ENCODE results near the gene ARID3B. TPM values are rescaled to one million over a fixed set of nuclear protein-coding genes. Genes with fewer than 3 reads are reported as not detected.

The ARID3B gene
- polyA plus RNA-seq, 1 experiment, result 1.6 TPM

DNA sequence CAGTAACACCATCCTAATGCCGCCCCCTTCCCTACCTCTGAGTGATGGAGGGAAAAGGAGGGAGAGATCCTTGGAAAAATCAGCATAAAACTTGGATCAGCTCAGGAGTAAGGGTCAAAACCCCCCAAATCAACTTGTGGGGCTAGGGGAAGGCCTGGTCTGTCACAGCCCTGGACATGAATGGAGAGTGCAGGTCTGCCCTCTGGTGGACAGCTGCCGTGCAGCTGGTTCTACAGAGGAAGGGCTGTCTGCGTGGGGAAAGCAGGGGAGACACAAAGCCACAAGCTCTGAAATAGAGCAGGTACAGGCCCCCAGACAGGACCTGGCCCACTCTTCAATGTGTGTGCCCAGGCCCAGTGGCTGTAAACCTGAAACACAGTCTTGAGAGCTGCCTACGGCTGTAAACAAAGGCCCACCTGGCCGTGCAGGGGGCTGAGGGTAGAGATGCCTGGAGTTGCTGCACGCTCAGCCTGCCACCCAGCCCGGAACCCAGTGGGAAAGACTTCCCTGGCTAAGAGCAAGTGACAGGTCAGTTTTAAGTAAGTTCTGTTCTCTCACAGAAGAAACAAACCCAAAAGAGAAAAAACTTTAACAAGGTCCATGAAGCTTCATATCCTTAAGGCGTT lies 91.0 kb downstream of the ARID3B start:
- no peak overlapping the region for H3K4me3 ChIP-seq (ENCODE audit: low read depth, low read length)
- no peaks in the 10 kb centered on the region for H3K9me3 ChIP-seq (ENCODE audit: control insufficient read depth, insufficient read depth, low read length)
- no peak overlapping the region for H3K27ac ChIP-seq (ENCODE audit: low read depth, low read length)
- TF ChIP-seq, protein P1, sequence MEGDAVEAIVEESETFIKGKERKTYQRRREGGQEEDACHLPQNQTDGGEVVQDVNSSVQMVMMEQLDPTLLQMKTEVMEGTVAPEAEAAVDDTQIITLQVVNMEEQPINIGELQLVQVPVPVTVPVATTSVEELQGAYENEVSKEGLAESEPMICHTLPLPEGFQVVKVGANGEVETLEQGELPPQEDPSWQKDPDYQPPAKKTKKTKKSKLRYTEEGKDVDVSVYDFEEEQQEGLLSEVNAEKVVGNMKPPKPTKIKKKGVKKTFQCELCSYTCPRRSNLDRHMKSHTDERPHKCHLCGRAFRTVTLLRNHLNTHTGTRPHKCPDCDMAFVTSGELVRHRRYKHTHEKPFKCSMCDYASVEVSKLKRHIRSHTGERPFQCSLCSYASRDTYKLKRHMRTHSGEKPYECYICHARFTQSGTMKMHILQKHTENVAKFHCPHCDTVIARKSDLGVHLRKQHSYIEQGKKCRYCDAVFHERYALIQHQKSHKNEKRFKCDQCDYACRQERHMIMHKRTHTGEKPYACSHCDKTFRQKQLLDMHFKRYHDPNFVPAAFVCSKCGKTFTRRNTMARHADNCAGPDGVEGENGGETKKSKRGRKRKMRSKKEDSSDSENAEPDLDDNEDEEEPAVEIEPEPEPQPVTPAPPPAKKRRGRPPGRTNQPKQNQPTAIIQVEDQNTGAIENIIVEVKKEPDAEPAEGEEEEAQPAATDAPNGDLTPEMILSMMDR (IDR thresholded peaks at IDR 0.05; ENCODE audit: low read depth, low read length), result peak; percentile 90
- H3K27me3 ChIP-seq (ENCODE audit: control insufficient read depth, insufficient read depth, low read length), result no peaks in the 10 kb centered on the region
- ChIA-PET POLR2A (interaction anchor here (1.1 kb wide), 1 partner anchor 137 kb away, joined by 3 read pairs; no protein-coding TSS in a partner anchor), CTCF (interaction anchor here (0.5 to 19.4 kb wide), 41 partner anchors 8 to 347 kb away, joined by 3 to 517 read pairs (median 4); partner anchors contain the start of gene EDC3)
- no peak for DNase-seq (ENCODE audit: low read depth, low spot score)

- no peak for DNase-seq (ENCODE audit: low read depth, low spot score)
- ChIA-PET CTCF (interaction anchor here (0.5 to 19.4 kb wide), 33 partner anchors 8 to 329 kb away, joined by 3 to 517 read pairs (median 5); partner anchors contain the start of gene EDC3), POLR2A (interaction anchor here (1.1 kb wide), 1 partner anchor 136 kb away, joined by 3 read pairs; no protein-coding TSS in a partner anchor)
- no peaks in the 10 kb centered on the region for H3K9me3 ChIP-seq (ENCODE audit: control insufficient read depth, insufficient read depth, low read length)
- H3K27ac ChIP-seq (ENCODE audit: low read depth, low read length), result no peak overlapping the region
- H3K27me3 ChIP-seq (ENCODE audit: control insufficient read depth, insufficient read depth, low read length), result no peaks in the 10 kb centered on the region
- H3K4me3 ChIP-seq (ENCODE audit: low read depth, low read length), result no peak overlapping the region
- TF ChIP-seq, protein P1 (IDR thresholded peaks at IDR 0.05; ENCODE audit: low read depth, low read length), result no peak
Observed at GRCh38 chr15:74632601-74633000, 91.6 kb downstream of the ARID3B start.

- no peak for DNase-seq (ENCODE audit: low read depth, low spot score)
- no peaks in the 10 kb centered on the region for H3K9me3 ChIP-seq (ENCODE audit: control insufficient read depth, insufficient read depth, low read length)
- TF ChIP-seq, protein P1 (IDR thresholded peaks at IDR 0.05; ENCODE audit: low read depth, low read length), result no peak
- H3K27me3 ChIP-seq (ENCODE audit: control insufficient read depth, insufficient read depth, low read length), result no peaks in the 10 kb centered on the region
- CTCF ChIA-PET, result interaction anchor here (0.7 to 19.4 kb wide), 17 partner anchors 9 to 317 kb away, joined by 3 to 517 read pairs (median 5); partner anchors contain the start of gene CSK
- POLR2A ChIA-PET, result no interaction called here
- H3K4me3 ChIP-seq (ENCODE audit: low read depth, low read length), result no peak overlapping the region
- no peak overlapping the region for H3K27ac ChIP-seq (ENCODE audit: low read depth, low read length)
Observed at GRCh38 chr15:74633781-74634180, 92.8 kb downstream of the ARID3B start.

DNA sequence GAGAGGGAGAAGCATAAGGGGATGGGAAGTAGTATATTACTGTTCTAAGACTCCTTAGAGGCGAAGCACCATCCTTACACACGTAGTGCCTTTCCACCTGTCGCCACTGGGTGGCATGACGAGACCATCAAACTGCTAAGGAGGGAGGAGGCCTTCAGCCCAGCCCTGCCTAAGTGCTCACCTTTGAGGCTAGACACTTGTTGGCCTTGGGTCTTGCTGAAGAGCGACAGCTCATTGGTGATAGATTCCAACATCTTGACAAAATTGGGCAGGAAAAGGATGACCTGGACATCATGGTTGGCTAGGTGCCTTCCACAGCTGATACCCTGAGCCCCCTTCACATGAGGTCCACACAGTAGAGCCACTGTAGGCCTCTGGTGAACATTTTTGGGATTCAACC lies 94.2 kb downstream of the ARID3B start:
- DNase-seq (ENCODE audit: low read depth, low spot score), result no peak
- ChIA-PET CTCF (interaction anchor here (0.6 to 19.4 kb wide), 41 partner anchors 8 to 541 kb away, joined by 3 to 517 read pairs (median 4); partner anchors contain the start of gene CSK), POLR2A (no interaction called here)

More for the DNA sequence above, 94.2 kb downstream of the ARID3B start:
- no peaks in the 10 kb centered on the region for H3K9me3 ChIP-seq (ENCODE audit: control insufficient read depth, insufficient read depth, low read length)
- H3K4me3 ChIP-seq (ENCODE audit: low read depth, low read length), result no peak overlapping the region
- TF ChIP-seq, protein P1 (IDR thresholded peaks at IDR 0.05; ENCODE audit: low read depth, low read length), result peak; percentile 89
- no peaks in the 10 kb centered on the region for H3K27me3 ChIP-seq (ENCODE audit: control insufficient read depth, insufficient read depth, low read length)
- H3K27ac ChIP-seq (ENCODE audit: low read depth, low read length), result no peak overlapping the region
